ENCODE measurements around the gene S100A9.
A peak's percentile ranks its signal among the peaks of the same experiment; 100 is the strongest.

S100A9 gene

DNA sequence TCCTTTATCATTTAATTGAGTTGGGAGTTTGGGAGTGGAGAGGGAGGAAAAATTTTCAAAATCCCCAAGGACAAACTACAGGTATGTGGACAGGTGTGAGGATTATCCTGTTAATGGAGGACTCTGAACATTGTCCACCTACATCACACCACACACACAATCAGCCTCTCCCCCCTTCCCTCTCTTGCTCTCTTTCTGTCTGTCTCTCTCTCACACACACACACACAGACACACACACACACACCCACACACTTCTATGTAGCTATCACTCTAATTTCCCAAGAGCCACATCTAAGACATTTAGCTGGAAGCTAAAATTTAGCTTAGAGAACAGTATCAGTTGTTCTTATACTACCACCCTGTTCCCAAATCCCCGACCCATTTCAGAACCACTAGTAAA lies 31.7 kb downstream of the S100A9 start:
- no peak for DNase-seq (ENCODE audit: low read depth in 1 of 2, low spot score in 1 of 2)

DNA sequence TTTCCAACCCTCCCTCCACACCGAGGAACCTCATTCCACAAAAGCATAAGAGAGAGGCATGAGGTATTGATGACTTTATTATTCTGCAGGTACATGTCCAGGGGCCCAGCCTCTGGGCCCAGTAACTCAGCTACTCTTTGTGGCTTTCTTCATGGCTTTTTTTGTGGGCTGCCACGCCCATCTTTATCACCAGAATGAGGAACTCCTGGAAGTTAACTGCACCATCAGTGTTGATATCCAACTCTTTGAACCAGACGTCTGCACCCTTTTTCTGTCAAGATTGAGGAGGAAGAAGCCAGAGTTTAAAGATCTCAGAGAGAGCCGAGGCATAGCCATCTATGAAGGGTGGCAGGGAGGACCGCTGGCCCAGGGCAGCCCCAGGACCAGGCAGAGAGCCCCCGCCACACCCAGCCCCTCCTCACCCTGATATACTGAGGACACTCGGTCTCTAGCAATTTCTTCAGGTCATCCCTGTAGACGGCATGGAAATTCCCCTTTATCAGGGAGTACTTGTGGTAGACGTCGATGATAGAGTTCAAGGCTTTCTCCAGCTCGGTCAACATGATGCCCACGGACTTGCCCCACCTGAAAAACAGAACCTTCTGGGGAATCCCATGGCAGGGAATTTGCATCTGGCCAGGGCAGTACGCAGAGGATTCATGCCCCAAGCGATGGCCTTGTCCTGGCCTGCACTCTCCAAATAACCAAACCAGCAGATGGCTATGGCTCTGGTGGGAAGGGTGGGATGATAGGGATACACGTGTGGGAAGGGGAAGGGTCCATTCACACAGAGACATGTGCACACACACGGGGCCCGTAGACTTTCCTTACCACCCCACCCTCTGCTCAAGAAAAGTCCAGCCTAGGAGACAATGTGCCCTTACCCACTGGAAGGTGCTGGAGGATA lies 32.6 kb downstream of the S100A9 start:
- DNase-seq (ENCODE audit: low read depth in 1 of 2, low spot score in 1 of 2) = no peak

DNA sequence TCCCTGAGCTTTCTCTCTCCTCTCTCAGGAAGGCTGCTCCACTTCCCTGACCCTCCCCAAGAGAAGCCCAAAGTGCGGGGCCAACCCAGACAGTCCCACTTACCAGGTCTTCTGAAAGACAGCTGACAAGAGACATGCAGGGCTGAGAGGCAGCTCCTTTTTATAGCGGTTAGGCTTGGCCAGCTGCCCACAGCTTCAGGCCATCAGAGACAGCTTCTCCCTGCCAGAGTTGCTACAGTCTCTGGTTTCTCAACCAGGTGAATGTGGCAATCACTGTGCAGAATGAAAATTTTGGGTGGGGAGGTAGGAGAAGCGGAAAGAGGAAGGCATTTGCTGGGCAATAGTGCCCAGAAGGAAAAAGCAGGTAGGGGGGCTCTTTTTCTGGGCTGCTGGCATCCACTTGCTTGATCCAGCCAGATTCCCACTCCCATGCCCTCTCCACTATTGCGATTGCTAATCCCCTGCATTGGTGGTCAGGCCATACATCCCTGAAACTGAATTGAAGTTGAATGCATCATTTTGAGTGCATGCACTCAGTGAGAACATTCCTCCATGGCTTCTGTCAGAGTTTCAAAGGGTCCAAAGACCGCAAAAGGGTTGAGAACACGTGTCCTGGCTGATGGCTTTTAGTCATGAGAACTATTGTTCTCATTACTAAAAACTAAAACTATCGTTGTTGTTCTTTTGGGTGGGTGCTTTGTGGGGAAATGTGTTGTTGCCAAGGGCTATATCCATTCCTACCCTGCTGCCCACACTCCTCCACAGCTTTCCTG lies 33.5 kb downstream of the S100A9 start, which contains the start of gene S100A8:
Gene S100A8 (minus strand): TSS at position 136 of the 773 bp plus-strand sequence. CDS start 538 bp downstream, outside the sequence.
- no peak for DNase-seq (ENCODE audit: low read depth in 1 of 2, low spot score in 1 of 2)

DNA sequence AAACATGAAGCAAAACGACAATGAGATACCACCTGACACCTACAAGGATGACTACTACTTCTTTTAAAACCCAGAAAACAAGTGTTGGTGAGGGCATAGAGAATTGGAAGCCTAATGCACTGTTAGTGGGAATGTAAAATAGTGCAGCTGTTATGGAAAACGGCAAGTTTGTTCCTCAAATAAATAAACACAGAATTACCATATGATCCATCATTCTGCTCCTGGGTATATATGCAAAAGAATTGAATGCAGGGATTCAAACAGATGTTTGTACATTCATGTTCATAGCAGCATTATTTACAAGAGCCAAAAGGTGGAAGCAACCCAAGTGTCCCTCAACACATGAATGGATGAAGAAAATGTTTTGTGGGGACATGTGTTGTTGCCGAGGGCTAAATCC lies 34.6 kb downstream of the S100A9 start:
- DNase-seq (ENCODE audit: low read depth in 1 of 2, low spot score in 1 of 2) = no peak

DNA sequence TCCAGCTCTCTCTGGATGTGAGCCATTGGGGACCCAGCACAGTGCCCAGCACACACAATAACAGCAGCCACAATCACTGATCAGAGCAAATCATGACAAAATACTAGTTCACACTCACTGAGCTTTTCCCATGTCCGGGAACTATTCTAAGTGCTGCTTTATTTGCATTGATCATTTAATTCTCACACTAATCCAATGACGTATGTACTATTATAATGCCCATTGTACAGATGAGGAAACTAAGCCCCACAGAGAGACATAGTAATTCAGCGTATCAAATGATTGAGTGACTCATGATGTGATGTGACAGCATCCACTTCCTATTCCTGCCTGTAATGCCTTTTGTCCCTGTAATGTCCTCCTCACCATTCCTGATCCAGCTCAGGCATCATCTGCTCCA lies 35.2 kb downstream of the S100A9 start:
- no peak for DNase-seq (ENCODE audit: low read depth in 1 of 2, low spot score in 1 of 2)

DNA sequence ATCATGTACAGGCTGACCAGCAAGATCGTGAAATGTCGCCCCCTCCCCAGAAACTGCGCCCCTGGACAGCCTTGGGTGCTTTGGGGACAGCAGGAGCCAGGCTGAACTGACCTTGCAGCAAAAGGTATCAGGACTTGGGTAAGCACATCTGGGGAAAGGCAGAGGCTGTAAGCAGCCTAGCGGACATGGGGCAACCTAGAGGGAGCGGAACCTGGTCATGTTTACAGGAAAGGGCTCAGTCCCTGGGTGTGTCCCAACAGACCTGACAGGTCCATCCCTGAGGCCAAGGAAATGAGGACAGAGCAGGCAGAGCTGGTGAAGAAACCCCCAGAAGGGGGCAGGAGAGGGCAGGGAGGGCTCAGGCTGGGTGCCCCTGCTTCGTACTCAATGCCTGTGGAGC lies 36.3 kb downstream of the S100A9 start:
- DNase-seq (ENCODE audit: low read depth in 1 of 2, low spot score in 1 of 2) = no peak

DNA sequence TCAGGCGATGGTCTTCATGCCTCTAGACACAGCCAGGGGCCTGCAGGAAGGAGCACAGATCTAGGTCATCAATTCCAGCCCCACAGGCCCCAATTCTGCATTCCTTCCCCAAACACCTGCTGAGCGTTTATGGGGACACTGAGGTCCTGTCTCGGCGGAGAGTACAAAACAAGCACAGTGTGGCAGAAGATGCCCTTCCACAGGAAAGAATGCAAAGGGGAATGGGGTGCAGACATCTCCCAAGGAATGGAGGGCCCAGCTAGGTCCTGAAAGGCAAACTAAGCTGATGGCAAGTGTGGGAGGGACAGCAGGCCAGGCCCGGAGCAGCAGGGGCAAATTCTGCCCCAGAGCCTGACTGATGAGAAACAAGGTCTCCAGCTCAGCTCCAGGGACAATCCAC lies 36.7 kb downstream of the S100A9 start:
- no peak for DNase-seq (ENCODE audit: low read depth in 1 of 2, low spot score in 1 of 2)

DNA sequence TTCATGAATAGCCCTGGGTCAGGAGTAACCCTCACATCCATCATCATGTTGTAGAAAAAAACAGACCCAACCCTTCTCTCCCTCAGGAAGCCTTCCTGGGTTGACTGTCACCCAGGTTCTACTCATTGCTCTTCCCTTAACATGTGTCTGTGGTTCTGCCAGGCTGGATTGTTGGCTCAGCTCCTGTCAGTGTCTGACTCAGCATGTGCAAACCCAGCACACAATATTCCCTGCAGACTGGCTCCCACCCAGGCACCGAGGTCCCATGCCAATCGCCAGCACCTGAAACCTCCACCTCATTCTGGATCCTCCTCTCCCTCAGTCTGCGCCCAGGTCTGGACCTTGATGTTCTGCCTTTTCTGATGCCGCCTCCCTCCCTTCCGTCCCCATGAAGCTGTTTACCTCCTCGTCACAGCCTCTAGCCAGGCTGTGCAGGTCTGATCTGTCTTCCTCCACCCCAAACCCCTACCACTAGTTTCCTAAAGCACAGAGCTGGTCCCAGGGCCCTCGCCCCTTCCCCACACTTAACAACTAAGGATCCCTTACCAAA lies 37.6 kb downstream of the S100A9 start:
- DNase-seq (ENCODE audit: low read depth in 1 of 2, low spot score in 1 of 2) = no peak

DNA sequence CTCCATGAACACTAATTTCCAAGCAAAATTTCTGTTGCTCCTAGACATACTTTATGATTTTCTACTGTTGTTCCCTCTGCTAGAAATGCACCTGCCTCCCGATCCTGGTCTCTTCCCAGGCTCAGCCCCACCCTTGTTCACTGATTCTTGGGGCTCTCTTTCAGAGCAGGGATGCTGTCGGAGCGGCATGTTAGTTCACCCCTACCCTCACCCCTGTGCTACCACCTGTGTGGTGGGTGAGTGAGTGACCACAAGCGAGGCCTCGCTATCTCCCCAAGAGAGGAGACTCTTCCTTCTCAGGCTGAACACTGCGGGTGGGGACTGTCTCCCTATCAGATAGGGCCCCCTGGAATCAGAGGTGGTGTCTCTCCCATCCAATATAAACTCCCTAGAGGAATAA lies 38.1 kb downstream of the S100A9 start:
- no peak for DNase-seq (ENCODE audit: low read depth in 1 of 2, low spot score in 1 of 2)

DNA sequence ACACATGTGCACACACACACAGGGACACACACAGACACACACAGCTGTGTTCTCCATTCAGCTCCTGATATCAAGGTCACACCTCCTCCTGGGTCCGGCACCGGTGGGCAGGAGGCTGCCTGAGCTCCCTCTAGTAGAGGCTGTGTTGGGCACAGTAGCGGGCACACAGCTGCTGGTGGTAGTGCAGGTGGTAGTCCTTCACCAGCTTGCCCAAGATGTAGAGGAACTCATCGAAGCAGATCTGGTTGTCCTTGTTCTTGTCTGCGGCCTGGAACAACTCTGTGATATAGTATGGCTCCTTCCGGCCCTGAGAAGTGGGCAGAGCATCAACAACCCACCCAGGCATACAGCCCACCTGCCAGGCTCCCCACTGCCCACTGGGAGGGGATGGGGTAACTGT lies 38.8 kb downstream of the S100A9 start:
- no peak for DNase-seq (ENCODE audit: low read depth in 1 of 2, low spot score in 1 of 2)

DNA sequence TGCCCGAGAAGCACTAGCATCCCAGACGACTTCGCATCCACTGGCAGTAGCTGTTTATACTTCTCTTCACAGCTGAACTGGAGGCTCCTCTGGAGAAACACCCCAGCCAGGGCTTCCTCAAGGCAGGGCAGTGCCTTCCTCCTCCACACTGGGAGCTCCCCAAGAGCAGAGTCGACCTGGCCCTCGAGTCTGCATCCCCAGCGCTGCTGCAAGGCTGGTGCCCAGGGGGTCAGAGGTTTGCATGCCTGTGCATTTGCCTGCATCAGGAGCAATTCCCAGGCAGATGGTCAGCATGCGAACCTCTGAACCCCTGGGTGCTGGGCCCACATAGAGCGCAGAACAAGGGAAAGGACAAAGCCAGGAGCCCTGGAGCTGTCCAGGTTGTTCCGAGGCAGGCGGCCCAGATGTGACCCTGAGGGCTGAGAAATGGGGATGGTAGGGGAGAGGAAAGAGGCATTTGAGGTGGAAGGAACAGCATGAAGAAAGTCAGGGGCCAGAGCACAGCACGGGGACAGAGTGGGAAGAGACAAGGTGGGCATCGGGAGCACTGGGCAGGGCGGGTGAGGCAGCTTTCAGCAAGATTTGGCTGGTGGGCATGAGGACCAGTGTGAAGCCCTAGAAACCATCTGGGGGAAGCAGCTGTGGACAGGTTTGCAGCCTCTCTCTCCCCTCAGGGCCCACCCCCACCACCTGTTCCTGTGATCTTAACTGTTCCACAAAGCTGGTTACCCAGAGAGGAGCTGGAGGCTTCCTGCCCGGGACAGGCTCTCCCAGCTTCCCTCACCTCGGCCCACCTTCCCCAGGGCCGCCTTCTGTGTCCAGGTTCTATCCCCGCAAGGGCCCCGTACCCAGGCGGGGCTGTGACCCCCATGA lies 39.6 kb downstream of the S100A9 start:
- no peak for DNase-seq (ENCODE audit: low read depth in 1 of 2, low spot score in 1 of 2)

DNA sequence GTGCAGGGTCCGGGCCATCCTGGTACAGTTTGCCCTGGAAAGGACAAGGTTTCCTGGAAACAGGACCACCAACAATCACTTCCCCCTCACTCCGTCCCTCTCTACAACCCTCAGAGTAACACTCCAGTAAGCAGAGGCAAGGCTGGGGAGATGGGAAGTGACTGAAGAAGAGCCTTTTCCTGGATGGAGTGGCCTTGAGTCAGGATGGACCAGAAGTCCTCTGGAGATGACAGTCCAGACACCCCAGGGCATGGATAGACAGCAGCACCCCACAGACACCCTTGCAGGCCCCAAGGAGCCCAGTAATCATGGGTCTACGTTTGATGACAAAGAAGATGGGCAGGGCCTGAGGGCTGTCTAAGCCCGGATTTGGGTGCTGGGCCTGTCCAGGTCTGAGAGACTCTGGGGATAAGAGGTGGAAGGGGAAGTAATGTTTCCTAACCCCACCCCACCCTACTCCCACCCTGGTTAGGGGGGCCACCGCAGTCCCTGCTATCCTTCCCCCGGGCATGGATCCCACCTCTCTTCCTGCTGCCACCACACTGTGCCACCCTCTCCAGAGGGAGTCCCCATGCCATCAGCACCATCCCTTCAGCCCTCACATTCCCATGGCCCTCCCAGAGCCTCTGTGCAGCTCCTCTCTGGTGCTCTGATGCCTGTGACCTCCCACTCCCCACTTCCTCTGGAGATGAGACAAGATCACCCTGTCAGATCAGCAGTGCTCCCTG lies 40.4 kb downstream of the S100A9 start:
- no peak for DNase-seq (ENCODE audit: low read depth in 1 of 2, low spot score in 1 of 2)

DNA sequence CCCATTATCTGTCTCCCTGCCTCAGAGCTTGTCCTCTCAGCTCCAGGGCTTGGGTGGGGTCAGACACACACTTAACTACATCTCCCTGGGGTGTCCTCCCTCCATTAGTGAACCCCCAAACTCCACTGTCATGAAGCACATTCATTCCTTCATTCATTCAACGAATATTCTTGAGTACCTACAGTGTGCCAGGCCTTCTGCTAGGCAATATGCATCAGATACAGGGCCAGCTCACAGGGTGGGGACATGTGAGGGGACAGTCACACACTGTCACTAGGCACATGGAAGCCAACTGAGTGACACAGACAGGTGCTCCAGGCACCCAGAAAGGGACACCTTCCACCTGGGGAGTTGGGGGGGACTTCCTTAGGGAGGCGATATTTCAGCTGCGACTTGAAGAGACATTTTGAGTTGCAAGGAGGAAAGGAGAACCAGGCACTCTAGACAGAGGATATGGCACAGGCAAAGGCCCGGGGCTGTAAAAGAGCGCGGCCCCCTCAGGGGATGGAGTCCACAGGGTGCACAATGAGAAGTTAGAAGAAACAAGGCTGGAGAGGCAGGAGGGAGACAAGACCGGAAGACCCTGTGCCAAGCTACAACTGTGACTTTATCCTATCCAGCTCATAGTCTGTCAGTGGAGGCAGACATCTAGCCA lies 41.9 kb downstream of the S100A9 start:
- no peak for DNase-seq (ENCODE audit: low read depth in 1 of 2, low spot score in 1 of 2)

DNA sequence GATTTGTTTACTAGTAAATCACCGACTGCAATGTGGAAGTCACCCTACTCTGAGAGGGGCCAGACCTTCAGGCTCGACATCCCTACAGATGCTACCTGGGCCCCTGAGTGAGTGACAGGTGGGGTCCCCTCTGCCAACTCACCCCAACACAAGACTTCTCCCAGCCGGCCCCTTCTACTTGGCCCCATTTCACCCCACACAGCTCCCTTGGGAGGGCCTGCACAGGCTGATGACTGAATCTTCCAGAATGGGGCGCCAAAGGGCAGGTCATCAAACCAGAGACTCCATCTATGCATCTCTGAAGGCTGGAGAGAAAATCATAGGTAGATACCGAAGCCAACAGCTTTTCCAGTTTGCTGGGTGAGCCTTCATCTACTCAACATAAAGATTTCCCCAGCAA lies 42.6 kb downstream of the S100A9 start:
- no peak for DNase-seq (ENCODE audit: low read depth in 1 of 2, low spot score in 1 of 2)

DNA sequence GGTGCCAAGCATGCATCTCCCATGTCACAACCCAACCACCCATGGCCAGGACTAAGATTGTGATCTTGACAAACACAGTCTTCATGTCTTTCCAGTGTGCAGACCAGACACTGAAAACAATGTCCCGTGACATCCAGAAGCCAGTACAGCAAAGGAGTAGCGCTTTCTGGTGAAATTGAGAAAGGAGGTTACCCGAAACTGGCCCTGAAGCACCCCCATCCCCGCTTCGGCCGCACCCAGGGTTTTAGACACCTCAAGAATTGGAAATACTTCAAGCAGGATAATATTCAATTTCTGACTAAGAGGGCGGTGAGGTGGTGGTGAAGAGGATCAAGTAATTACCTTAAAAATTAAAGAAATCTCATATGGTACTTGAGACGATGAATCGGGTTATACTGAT lies 43.8 kb downstream of the S100A9 start:
- DNase-seq (ENCODE audit: low read depth in 1 of 2, low spot score in 1 of 2) = no peak

DNA sequence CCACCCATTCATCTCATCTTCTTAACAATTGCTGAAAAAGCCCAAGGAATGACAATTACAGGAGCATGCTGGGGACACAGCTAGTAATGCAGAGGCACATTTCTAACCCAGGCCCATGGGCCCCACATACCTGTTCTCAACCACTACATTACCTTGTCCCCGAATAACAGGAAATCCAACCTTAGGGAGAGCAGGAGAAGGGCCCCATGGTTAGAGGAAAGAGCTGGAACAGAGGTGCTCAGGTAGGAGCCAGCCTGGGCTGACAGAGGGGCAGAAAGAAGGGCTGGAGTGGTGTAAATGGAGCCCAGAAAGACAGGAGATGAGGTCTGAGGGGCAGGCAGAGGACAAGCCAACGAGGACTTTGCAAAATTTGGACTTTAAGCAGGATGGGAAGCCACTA lies 44.6 kb downstream of the S100A9 start:
- DNase-seq (ENCODE audit: low read depth in 1 of 2, low spot score in 1 of 2) = no peak

DNA sequence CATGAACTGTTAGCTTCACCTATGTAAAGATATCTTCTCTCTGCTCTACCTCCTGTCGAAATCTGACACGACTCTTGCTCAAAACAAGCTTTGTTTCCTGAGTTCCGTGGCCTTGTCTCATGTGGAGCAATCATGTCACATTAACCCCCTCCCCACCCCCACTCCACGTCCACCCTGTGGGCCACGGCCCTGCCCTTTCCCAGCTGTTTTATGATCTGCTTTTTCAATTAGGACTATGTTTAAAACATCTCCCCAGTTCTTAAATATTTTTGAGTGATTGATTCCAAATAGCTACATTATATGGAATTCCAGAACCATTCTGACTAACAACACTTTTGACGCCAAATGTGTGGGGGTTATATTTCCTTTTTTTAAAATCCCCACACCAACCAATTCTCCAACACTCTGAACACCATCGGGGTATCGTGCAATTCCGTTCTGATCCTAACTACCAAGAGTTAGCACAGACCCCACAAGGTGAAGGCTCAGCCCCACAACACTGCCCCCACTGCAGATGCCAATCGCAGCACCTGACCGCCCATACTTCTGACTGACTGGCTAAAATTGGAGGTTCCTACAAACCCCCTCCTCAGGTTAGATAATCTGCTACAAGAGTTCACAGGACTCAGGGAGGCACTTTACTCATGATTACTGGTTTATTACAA lies 45.9 kb downstream of the S100A9 start:
- no peak for DNase-seq (ENCODE audit: low read depth in 1 of 2, low spot score in 1 of 2)

DNA sequence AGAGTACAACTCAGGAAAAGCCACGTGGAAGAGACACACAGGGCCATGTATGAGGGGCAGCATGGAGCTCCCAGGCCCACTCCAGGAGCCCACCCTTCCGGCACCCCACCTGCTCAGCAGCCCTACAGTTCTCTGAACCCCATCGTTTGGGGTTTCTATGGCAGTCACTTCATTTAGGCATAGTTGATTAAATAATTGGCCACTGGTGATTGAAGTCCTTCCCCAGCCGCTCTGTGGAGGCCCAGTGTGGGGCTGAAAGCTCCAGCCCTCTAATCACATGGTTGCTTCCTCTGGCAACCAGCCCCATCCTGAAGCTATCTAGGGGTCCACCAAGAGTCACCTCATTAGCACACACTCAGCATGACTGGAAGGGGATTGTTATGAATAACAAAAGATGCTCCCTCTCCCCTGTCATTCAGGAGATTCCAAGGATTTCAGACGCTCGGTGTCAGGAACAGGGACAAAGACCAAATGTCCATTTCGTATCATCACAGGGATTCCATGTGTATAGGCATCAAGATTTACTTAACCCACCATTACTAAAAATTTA lies 46.5 kb downstream of the S100A9 start:
- no peak for DNase-seq (ENCODE audit: low read depth in 1 of 2, low spot score in 1 of 2)

DNA sequence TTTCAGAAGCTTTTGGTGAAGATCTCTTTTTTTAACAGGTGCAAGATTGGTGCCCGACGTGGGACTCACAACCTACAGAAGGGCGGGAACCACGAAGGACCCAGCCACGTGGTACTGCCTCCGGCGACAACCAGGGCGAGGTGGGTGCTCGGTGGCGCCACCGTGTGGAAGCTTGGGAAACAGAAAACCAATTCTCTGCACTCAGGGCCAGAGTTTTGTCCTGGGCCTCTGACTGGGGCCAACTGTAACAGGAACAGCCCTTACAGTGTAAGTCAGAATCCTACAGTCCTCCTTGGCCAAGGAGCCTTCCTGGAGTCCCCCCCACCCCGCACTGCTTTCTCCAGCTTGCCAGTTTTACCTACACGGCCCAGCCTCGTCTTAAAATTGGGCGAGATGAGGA lies 47.1 kb downstream of the S100A9 start:
- peak; percentile 20 to 21 for DNase-seq (ENCODE audit: low read depth in 1 of 2, low spot score in 1 of 2)
